ACC112 (cell line): ENCODE data around the gene TSPAN31.
A peak's percentile ranks its signal among the peaks of the same experiment; 100 is the strongest.

Experiments
- H2AFZ ChIP-seq: fragments of 200-600 bp; sonication (generic); one replicate; pipeline ENCODE4 v1.6.0; 2017; ENCODE audit warnings: antibody characterized with exemption, low read length; ENCODE audit not compliant: unreplicated experiment
- H3K27ac ChIP-seq: fragments of 200-600 bp; sonication (generic); 2 replicates; pipeline ENCODE4 v1.5.1; 2014; ENCODE audit warnings: low read depth, mild to moderate bottlenecking, antibody characterized with exemption, low read length, moderate library complexity
- H3K27me3 ChIP-seq: fragments of 200-600 bp; sonication (generic); 2 replicates; pipeline ENCODE4 v1.6.1; 2014; ENCODE audit warnings: mild to moderate bottlenecking, antibody characterized with exemption, low read length, moderate library complexity, mixed read lengths; ENCODE audit not compliant: insufficient read depth
- H3K36me3 ChIP-seq: fragments of 200-600 bp; sonication (generic); 2 replicates; pipeline ENCODE4 v1.6.1; 2016; ENCODE audit warnings: mild to moderate bottlenecking, antibody characterized with exemption, low read length, moderate library complexity, mixed read lengths; ENCODE audit not compliant: insufficient read depth
- H3K4me1 ChIP-seq: fragments of 200-600 bp; sonication (generic); one replicate; pipeline ENCODE4 v1.6.1; 2016; ENCODE audit warnings: low read length, mixed read lengths; ENCODE audit not compliant: insufficient read depth, unreplicated experiment, control insufficient read depth
- H3K4me3 ChIP-seq: fragments of 200-600 bp; sonication (generic); 2 replicates; pipeline ENCODE4 v1.5.1; 2014; ENCODE audit warnings: mild to moderate bottlenecking, low read depth, low read length
- H3K79me2 ChIP-seq: fragments of 200-600 bp; sonication (generic); one replicate; pipeline ENCODE4 v1.6.0; 2016; ENCODE audit warnings: low read length; ENCODE audit not compliant: control insufficient read depth, unreplicated experiment, insufficient read depth

Gene TSPAN31

GRCh38 chr12:57754411-57755193 lies 9.8 kb downstream of the TSPAN31 start, which contains the start of gene MARCHF9:
Gene MARCHF9 (plus strand): TSS chr12:57755103. CDS start chr12:57755529, 426 bp downstream.
- peaks cover 21% of the 10 kb centered on the region for H3K79me2 ChIP-seq
- peaks cover 8% of the 10 kb centered on the region; the same call in 1 of the 2 replicates for H3K36me3 ChIP-seq
- peaks cover 29% of the 10 kb centered on the region for H3K27me3 ChIP-seq
- H2AFZ ChIP-seq: peak within 1 kb of the TSS; percentile 9
- peaks cover 13% of the 10 kb centered on the region for H3K4me1 ChIP-seq
- no peak within 1 kb of the TSS for H3K27ac ChIP-seq
- peak within 1 kb of the TSS; percentile 63 for H3K4me3 ChIP-seq

GRCh38 chr12:57755194-57755453 lies 10.3 kb downstream of the TSPAN31 start:
- Histone ChIP-seq H3K4me1 (peaks cover 13% of the 10 kb centered on the region), H3K36me3 (peaks cover 8% of the 10 kb centered on the region; the same call in 1 of the 2 replicates), H3K27ac (no peak overlapping the region), H3K4me3 (peak overlapping the region; percentile 63), H3K79me2 (peaks cover 19% of the 10 kb centered on the region), H2AFZ (no peak overlapping the region), H3K27me3 (peaks cover 29% of the 10 kb centered on the region)

- Histone ChIP-seq H3K27me3 (peaks cover 29% of the 10 kb centered on the region), H3K4me3 (peak overlapping the region; percentile 63), H3K36me3 (0 out of 2 replicates have a peak, but pooled peaks cover 2% of the 10 kb centered on the region), H2AFZ (peak overlapping the region; percentile 9), H3K79me2 (peaks cover 13% of the 10 kb centered on the region), H3K27ac (no peak overlapping the region), H3K4me1 (peaks cover 10% of the 10 kb centered on the region)
Measured at GRCh38 chr12:57755454-57756372, 10.9 kb downstream of the TSPAN31 start.

DNA sequence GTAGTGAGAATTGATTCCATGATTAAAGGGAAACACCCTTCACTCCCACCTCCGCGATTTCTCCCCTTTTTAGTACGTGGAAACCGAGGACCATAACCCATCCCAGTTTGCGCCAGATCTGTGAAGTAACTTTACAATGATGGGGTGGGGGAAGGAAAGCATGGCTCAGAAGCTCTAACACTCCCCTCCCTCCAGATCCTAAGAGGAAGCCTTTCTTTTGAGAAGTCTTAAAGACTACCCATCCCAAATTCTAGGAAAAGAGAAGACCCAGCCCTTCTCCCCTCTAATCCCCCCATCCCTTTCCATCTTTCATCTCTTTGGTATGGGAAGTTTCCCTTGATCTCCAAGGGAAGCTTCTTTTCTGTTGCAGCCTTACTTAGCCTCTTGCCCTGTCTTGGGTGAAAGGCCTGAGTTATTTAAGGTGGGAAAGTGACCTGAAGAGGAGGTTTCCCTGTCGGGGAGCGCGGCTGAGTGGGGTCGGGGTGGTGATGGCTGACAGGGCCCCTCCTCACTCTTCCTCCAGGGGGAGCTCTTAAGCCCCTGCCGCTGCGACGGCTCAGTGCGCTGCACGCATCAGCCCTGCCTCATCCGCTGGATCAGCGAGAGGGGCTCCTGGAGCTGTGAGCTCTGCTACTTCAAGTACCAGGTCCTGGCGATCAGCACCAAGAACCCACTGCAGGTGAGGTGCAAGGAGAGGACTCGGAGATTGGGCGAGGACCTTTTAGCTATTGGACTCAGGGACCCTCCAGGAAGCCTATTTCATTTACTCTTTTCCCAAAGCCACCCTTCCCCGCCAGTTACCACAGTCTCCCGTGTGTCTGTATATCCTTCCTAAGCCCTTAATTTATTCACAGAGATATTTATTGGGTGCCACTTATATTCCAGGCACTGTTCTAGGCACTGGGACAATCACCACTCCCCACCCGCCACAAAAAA lies 11.8 kb downstream of the TSPAN31 start:
- Histone ChIP-seq H3K27me3 (peaks cover 29% of the 10 kb centered on the region), H3K4me1 (peaks cover 5% of the 10 kb centered on the region), H2AFZ (no peak overlapping the region), H3K79me2 (peaks cover 4% of the 10 kb centered on the region), H3K36me3 (no peaks in the 10 kb centered on the region), H3K4me3 (no peak overlapping the region; the same call in 1 of the 2 replicates), H3K27ac (no peak overlapping the region)

DNA sequence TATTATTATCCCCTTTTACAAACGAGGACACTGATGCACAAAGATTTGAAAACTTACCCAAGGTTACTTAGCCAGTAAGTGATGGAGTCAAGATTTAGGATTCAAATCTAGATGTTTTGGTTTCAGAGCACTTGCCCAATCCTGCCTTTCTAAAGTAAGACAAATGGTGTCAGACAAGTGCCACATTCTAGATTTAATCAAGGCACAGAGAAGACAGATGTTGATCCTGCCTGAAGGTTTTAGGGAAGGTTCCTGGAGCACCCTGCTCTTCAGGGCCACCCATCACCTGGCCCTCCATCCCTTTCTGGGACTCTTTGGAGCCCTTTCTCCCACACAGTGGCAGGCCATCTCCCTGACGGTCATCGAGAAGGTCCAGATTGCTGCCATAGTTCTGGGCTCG lies 12.9 kb downstream of the TSPAN31 start:
- no peaks in the 10 kb centered on the region for H3K36me3 ChIP-seq
- no peak overlapping the region for H3K4me3 ChIP-seq
- H2AFZ ChIP-seq: no peak overlapping the region
- no peaks in the 10 kb centered on the region for H3K79me2 ChIP-seq
- peaks cover 29% of the 10 kb centered on the region for H3K27me3 ChIP-seq
- no peak overlapping the region for H3K27ac ChIP-seq
- peaks cover 2% of the 10 kb centered on the region for H3K4me1 ChIP-seq

DNA sequence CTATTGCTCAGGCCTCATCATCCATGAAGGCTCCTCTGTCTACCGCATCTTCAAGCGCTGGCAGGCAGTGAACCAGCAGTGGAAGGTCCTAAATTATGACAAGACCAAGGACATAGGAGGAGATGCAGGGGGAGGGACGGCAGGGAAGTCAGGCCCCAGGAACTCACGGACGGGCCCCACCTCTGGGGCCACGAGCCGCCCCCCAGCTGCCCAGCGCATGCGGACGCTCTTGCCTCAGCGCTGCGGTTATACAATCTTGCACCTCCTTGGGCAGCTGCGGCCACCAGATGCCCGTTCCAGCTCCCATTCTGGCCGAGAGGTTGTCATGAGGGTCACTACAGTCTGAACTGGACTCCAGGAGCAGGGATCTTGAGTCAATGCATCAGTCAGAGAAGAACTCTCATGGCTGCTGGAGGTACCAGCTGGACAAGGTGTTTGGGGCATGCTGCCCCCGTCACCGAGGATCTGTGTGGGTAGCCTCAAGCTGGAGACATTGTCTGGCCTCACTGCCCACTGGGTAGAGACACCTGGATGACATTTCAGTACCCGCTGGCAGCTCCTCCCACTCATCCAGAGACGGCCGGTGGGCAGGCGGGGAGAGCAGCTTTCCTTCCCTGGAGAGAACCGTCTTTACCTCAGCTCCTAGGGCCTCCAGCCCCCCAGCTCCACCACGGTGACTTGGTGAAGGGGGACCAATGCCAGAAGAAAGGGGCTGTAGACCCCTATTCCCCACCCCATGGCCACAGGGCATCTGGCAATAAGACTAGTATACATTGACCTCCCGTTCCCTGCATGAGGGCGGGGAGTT lies 13.9 kb downstream of the TSPAN31 start:
- no peak overlapping the region for H3K4me3 ChIP-seq
- no peaks in the 10 kb centered on the region for H3K79me2 ChIP-seq
- no peak overlapping the region for H2AFZ ChIP-seq
- H3K36me3 ChIP-seq: no peaks in the 10 kb centered on the region
- H3K4me1 ChIP-seq: no peaks in the 10 kb centered on the region
- peaks cover 27% of the 10 kb centered on the region for H3K27me3 ChIP-seq
- H3K27ac ChIP-seq: no peak overlapping the region

DNA sequence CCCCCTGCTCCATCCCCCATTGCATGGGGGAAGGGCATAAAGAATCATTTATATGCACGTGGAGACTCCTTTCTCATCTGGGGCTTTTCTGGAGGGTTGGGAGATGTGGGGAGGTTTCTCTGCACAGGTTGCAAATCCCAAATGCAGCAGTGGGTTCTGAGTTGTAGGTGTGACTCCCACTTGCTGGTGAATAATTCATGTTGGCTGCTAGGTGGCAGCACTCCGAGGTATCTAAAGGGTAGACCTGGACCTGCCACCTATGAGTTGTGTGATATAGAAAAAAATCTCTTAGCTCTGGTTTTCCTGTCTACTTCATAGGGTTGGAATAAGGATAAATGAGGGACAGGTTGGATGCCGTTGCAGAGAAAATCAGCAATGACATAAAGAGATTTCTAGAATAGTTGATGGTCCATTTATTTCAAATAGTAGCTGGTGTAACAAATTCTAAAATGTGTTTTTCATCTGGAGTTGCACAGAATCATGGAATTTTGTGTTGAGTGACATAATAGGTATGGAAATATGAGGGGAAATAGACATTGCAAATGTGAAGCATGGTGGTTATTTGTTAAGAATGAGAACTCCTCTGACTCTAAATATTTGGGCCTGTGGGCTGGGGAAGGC lies 14.6 kb downstream of the TSPAN31 start:
- Histone ChIP-seq H3K36me3 (no peaks in the 10 kb centered on the region), H2AFZ (no peak overlapping the region), H3K4me1 (no peaks in the 10 kb centered on the region), H3K27me3 (peaks cover 27% of the 10 kb centered on the region), H3K79me2 (no peaks in the 10 kb centered on the region), H3K4me3 (no peak overlapping the region), H3K27ac (no peak overlapping the region)

DNA sequence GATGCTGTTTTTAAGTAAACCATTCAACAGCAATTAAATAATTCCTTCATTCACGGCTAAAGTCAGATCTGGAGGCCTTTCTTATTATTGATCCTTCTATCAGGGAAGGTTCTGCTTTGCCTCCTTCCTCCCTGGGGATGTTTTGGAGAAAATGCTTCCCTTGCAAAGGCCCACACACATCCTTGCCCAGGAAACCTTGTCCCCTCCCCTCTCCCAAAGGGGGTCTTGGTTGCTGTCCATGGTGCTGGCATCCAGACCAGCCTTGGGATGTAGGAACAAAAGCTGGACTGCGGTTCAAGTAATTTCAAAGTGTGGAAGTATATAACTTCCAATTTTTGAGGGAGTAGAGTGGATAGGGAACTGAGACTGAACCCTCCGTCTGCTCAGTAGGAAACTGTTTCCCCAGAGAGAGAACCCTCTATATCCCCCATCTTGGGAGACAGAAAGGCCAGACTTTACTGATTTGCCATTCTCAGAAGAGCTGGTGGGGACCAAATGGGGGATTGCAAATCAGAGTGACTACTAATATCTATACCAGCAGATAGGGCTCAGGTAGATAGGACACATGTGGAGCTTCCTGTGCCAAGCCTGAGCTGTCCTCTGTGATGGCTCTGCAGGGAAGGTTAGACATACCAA lies 15.6 kb downstream of the TSPAN31 start:
- Histone ChIP-seq H3K4me3 (no peak overlapping the region), H2AFZ (no peak overlapping the region), H3K36me3 (no peaks in the 10 kb centered on the region), H3K27me3 (peaks cover 35% of the 10 kb centered on the region), H3K27ac (no peak overlapping the region), H3K79me2 (no peaks in the 10 kb centered on the region), H3K4me1 (peaks cover under 1% of the 10 kb centered on the region)

DNA sequence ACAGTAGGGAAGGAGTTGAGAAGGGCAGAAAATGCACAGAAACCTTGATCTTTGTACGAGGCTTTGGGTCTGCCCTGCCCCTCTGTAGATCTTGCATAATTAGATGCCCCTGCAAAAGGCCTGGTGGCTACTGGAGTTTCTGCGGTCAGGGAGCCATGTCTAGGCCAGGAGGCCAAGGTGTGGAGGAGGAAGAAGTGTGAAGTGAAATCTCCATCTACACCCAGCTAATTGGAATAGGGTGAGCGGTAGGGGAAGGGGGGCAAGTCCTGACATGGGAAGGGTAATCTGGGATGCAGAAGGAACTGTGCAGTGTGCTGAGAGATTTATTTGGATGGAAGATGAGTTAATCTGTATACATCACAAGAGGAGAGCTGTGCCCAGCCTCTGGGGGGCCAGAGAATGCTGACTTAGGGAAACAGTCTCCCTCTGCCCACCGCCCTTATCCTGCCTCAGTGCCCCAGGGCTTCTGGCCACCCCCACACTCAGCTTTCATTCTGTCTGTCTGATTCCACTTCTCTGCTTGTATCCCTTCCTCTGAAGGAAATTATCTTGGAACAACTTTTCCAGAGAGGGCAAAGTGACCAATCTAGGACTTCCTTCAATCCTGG lies 16.7 kb downstream of the TSPAN31 start:
- H3K79me2 ChIP-seq: no peaks in the 10 kb centered on the region
- H3K27ac ChIP-seq: no peak overlapping the region
- no peak overlapping the region for H2AFZ ChIP-seq
- H3K36me3 ChIP-seq: no peaks in the 10 kb centered on the region
- peaks cover 36% of the 10 kb centered on the region for H3K27me3 ChIP-seq
- peaks cover 9% of the 10 kb centered on the region for H3K4me1 ChIP-seq
- no peak overlapping the region for H3K4me3 ChIP-seq
